T-helper 1 cell (primary cell): ENCODE measurements around the gene TNF.

Experiments
- DNase-seq, 5 donors: peaks; one replicate each; pipeline ENCODE4 v3.0.0-alpha.2; 2012 to 2020

TNF gene

GRCh38 chr6:31544676-31545075 lies 30.7 kb upstream of the TNF start:
- DNase-seq: no peak

DNA sequence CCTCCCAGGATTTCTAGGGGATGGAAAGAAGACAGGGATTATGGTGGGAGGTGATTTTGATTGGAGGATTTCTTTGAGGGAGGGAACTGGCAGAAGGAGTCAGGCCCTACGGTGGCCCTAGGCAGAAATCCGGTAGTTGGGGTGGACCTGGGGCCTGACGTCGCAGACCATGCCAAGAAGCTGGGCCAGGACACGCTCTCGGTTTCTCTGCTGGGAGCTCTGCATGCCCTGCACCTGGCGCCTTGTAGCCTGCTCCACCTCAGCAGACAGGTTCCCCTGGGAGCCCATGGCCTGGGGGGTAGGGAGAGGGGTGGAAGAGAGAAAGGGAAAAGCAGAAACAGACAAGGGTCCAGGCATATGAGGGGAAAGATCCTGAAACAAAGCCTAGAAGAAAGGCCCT lies 30.1 kb upstream of the TNF start:
- no peak for DNase-seq

GRCh38 chr6:31546339-31546957 lies 28.9 kb upstream of the TNF start, which contains the start of gene ATP6V1G2:
Gene ATP6V1G2 (minus strand): TSS chr6:31546608. CDS start chr6:31546559, 49 bp downstream.
- peak; percentile 57 to 90 (median 73) for DNase-seq

DNA sequence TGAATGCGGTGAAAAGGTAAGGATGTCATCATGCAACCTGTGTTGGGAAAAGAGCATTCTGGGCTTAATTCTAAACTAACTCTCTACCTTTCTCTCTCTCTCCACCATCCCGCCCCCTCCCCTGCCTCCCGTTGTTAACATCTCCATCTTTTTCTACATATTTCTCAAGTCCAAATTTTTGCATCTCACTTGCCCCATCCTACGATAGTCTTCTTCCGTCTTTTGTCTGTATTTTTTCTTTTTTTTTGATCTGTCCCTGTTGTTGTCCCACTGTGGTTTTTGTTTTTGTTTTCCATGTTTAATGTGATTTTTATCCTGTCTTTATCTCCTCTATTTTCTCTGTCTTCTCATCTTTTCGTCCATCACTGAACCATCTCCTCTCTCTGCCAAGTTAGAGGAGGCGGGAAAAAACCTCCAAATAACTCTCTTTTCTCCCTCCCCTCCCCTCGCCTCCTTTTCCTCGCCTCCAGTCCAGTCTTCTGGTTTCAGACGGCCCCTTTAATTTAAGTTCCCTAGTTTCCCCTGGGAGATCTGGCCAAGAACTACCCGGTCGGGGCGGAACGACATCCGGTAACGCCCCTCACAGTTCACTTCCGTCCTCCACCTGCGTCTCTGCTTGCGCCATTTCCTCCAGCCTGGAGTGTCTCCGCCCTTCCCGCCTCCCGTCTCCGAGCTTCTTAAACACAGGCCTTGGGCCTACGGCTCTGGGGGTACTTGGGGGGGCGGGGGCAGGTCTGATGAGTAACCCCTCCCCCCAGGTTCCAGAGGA lies 28.2 kb upstream of the TNF start, which contains the start of gene NFKBIL1:
Gene NFKBIL1 (plus strand): TSS at position 651 of the 769 bp plus-strand sequence. CDS start 87 bp downstream, at position 738.
- peak; percentile 75 to 96 (median 83) for DNase-seq

GRCh38 chr6:31547727-31548543 lies 27.4 kb upstream of the TNF start:
- no peak for DNase-seq

- no peak for DNase-seq
These were observed 26.9 kb upstream of the TNF start for GRCh38 chr6:31548544-31548873.

GRCh38 chr6:31551371-31551770 lies 24.0 kb upstream of the TNF start:
- DNase-seq: peak; percentile 37 to 73 (median 48)

- DNase-seq: no peak
These were observed 19.1 kb upstream of the TNF start for GRCh38 chr6:31556307-31556706.

GRCh38 chr6:31557443-31558317 lies 17.7 kb upstream of the TNF start:
- DNase-seq: no peak

DNA sequence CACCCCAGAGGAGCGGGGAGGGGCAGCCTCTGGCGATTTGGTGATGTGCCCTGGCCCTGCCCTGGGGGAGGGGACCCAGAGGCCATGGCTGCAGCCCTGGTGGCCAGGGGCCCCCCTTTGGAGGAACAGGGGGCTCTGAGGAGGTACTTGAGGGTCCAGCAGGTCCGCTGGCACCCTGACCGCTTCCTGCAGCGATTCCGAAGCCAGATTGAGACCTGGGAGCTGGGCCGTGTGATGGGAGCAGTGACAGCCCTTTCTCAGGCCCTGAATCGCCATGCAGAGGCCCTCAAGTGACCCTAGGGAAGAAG lies 17.1 kb upstream of the TNF start:
- DNase-seq: no peak

GRCh38 chr6:31558631-31559500 lies 16.5 kb upstream of the TNF start:
- DNase-seq: peak; percentile 38 to 77 (median 54)

DNA sequence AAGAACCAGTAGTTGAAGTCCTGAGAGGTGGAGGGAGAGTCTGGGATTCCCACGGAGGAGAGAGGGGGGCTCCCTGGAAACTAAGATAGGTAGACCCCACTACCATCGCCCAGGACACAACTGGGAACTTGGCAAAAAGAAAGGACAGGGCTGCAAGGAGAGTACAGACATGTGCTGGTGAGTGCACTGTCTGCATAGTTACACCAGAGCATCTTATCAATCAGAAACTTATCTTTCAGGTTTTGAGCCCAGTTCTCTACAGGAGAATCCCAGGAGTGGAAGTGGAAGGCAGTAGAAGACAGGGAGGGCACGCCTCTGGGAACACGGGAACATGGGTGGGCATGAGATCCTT lies 15.8 kb upstream of the TNF start:
- DNase-seq: no peak

DNA sequence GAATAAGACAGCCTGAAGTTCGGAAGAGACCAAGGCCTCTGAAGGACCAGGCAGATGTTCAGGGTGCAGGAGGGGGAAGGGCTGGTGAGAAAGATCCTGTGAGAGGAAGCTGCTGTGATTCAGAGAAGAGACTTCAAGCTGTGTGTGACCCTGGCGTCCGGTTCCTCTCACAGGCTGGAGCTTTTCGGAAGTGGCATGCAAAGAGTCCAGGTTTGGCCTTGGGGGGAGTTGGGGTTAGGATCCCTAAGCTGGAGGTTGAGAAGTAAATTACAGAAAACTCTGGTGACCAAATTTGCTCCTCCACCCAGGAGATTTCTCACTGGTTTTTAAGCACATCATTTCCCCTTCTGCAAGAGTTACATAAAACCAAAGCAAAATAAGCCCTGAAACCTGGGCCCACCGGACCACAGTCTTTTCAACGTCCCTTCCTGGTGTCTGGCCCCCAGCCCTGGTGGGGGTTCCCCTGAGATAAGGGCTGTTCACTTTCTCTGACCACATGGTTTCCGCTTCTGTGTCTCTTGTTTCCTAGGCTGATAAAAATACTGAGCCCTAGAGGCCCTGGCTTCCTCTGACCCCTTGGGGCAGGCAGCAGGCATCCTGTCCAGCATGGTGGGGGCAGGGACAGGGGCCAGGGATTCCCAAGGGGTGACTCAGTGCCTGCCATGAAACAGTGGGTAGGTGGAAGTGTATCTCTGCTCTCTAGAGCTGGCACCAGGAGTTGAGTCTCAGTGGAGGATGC lies 15.2 kb upstream of the TNF start:
- DNase-seq: peak in 1 of 5 donors; percentile 86

- no peak for DNase-seq
These were observed 14.7 kb upstream of the TNF start for GRCh38 chr6:31560697-31561058.

DNA sequence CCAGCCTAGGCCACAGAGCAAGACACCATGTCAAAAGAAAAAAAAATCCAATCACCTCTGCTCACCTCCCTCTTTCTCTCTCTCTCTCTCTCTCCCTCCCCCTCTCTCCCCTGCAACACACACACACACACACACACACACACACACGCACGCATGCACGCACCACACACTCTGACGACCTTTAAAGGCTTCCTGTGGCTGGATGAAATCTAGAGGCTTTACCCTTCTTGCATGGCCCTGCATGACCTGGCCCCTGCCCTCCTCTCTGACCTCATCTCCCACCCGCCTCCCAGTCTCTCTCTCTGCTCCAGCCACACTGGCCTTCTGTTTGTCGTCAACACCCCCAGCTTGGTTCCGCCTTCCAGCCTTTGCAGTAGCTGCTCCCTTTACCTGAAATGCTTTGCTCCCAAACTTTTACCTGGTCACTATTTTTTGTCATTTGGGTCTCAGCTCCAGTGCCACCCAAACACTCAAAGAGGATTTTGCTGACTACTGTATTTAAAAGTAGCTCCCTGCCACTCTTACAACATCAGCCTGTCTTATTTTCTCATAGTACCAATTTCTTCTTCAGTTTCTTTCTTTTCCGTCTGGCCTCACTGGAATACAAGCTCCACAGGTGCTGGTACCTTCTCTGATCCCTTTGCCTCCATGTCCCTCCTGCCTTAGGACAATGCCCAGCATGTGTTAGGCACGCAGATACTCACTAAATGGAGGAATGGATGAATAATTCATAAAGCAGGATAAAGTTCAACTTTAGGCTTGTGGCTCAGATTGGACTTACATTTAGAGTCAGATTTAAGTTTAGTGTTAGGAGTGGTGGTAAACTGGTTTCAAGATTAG lies 7.6 kb upstream of the TNF start:
- peak in 1 of 5 donors; percentile 61 for DNase-seq

- DNase-seq: peak; percentile 54 to 90 (median 71)
These were observed 6.8 kb upstream of the TNF start for GRCh38 chr6:31568537-31568961.

- DNase-seq: no peak
These were observed 5.4 kb upstream of the TNF start for GRCh38 chr6:31569861-31570536.

DNA sequence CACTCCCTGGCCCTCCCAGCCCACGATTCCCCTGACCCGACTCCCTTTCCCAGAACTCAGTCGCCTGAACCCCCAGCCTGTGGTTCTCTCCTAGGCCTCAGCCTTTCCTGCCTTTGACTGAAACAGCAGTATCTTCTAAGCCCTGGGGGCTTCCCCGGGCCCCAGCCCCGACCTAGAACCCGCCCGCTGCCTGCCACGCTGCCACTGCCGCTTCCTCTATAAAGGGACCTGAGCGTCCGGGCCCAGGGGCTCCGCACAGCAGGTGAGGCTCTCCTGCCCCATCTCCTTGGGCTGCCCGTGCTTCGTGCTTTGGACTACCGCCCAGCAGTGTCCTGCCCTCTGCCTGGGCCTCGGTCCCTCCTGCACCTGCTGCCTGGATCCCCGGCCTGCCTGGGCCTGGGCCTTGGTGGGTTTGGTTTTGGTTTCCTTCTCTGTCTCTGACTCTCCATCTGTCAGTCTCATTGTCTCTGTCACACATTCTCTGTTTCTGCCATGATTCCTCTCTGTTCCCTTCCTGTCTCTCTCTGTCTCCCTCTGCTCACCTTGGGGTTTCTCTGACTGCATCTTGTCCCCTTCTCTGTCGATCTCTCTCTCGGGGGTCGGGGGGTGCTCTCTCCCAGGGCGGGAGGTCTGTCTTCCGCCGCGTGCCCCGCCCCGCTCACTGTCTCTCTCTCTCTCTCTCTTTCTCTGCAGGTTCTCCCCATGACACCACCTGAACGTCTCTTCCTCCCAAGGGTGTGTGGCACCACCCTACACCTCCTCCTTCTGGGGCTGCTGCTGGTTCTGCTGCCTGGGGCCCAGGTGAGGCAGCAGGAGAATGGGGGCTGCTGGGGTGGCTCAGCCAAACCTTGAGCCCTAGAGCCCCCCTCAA lies 3.1 kb upstream of the TNF start, which contains the start of gene LTA:
Gene LTA (plus strand): TSS at position 249 of the 871 bp plus-strand sequence. CDS start 454 bp downstream, at position 703.
- DNase-seq: peak; percentile 61 to 84 (median 71)
